Smooth muscle cell of trachea (primary cell): ENCODE results near the gene TMEM26. TPM values are rescaled to one million over a fixed set of nuclear protein-coding genes. Genes with fewer than 3 reads are reported as not detected.

Experiments
- total RNA-seq: library from RNA; depleted of rRNA; stranded (reverse); fragments of >200 nt; gene quantifications from 2 replicates; pipeline ENCODE4 v1.2.1, GENCODE V29; 2014

The TMEM26 gene
- 1.7 and 2.8 TPM in 2 replicates for total RNA-seq

GRCh38 chr10:61452655-61453641 lies at the start of gene TMEM26:
Gene TMEM26, minus strand, starts transcription at chr10:61453381. Its CDS starts 300 bp downstream, at chr10:61453081.

Other genes starting within 250 kb of the TMEM26 start
- gene CABCOCO1, start 209.5 kb upstream of the TMEM26 start, total RNA-seq = 0.33 and 1.7 TPM in 2 replicates